HG03439 (cell line): ENCODE measurements around the gene PANX2.
"Not testable (repeated sequence)": the region's sequence is repeated elsewhere in the genome, so short reads cannot be mapped to it uniquely, and the experiment has no call there.

ENCODE experiments used
- ATAC-seq: cut with Tn5 transposase; IDR thresholded peaks from one replicate; pipeline ENCODE4 v1.9.1; 2021; ENCODE audit warnings: mild to moderate bottlenecking, moderate library complexity; ENCODE audit not compliant: unreplicated experiment

PANX2 gene

GRCh38 chr22:50147258-50148165 is 23.0 kb upstream of the PANX2 start:
- not testable (repeated sequence) for ATAC-seq

- no peak for ATAC-seq
Observed at GRCh38 chr22:50148166-50148500, 22.4 kb upstream of the PANX2 start.

DNA sequence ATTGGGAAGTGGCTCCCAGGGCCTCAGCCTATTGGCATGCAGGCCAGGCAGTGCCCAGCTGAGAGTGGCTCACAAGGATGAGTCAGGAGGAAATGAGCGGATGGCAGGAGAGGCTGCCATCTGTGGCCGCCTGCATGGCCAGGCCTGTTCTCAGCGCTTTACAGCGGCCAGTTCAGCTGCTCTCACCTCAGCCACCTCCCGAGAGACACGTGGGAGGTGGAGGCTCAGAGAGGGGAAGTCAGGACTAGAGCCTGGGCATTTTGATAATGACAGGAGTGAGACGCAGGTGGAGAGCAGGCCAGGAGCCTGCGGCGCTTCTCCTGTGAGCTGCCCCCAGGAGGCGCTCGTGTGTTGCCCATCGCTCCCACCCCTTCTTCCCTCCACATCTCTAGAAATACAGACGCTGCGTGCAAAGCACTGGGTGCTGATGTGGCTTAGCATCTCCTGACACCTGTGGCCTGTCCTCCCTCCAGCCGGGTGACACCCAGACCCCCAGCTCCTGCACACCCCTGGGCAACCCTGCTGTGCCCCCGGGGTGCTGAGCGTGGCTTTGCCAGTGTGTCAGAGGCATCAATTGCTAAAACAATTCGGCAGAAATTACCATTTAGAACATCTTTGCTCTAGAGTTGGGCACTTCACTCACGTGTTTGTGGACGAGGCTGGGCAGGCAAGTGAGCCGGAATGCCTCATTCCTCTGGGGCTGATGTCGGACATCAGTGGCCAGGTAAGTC is 21.4 kb upstream of the PANX2 start:
- ATAC-seq, result no peak

- no peak for ATAC-seq
Observed at GRCh38 chr22:50150161-50151129, 20.1 kb upstream of the PANX2 start.

- ATAC-seq, result no peak
Observed at GRCh38 chr22:50151571-50152537, 18.7 kb upstream of the PANX2 start.

DNA sequence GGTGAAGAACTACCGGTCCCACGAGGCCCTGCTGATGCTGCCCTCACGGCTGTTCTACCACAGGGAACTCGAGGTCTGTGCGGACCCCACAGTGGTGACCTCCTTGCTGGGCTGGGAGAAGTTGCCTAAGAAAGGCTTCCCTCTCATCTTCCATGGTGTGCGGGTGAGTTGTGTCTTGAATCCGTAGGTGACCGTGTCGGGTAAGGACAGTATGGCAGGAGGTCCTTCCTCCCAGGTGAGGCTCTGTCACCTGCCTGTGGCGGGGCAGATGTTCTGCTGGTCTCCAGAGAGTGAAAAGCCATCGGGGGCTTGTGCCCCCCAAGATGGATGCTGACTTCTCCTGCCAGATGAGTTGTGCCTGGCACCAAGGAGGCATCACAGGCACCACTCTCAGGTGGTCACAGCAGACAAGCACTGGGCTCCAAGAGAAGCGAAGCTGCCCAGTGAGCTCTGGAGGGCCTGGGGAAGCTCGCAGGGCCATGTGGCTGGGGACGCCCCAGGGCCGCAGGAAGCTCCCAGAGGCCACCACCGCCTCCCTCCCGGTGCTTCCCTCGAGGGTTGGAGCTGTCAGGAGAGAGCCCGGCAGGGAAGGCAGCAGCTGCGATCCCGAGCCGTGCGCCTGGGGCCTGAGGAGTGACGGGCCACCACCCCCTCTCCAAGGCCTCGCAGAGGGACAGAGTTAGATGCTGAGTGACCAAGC is 17.3 kb upstream of the PANX2 start:
- no peak for ATAC-seq

DNA sequence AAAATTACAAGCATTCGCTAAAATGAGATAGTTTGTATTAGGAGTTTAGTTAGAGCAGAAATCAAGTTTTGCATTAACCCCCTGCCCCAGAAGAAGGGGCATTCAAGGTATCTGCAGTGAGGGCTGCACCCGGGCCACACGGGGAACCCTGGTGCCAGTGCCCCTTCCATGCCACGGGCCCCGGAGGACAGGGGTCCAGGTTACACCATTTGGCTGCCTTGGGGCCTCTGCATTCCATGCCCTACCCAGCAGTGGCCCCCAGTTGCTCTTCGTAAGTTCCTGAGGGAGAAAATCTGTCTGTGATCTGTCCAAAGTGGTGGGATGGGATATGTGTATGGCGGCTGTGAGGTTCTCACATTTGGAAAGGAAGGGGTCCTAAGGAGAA is 16.8 kb upstream of the PANX2 start:
- no peak for ATAC-seq

DNA sequence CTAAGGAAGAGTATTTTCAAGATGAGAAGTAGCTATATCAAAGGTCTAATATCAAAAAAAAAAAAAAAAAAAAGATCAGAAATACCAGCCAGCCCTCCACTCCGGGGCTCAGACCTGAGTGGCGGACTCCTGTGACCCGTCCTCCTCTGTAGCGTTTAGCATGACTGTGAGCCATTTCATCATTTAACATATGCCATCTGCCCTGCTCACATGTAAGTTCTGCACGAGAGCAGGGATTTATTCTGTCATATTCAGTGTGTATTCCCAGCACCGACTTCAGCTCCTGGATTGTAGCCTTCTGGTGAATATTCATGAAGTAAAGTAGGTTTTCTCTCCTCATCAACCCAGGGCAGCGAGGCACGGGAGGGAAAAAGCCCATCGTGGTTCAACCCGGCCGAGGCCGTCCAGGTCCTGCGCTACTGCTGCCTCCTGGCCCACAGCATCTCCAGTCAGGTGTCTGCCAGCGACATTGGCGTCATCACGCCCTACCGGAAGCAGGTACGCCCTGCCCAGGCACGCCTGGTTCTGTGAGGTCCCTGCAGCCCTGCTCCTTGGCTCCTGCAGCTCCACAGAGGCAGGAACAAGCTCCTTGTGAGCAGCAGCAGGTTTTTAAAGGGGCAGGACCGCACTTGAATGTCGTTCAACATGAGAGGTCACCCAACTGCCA is 12.7 kb upstream of the PANX2 start:
- no peak for ATAC-seq

GRCh38 chr22:50160947-50161346 is 9.6 kb upstream of the PANX2 start:
- no peak for ATAC-seq

- ATAC-seq, result no peak
Observed at GRCh38 chr22:50161508-50162390, 8.8 kb upstream of the PANX2 start.

GRCh38 chr22:50162391-50162956 is 8.1 kb upstream of the PANX2 start:
- no peak for ATAC-seq

DNA sequence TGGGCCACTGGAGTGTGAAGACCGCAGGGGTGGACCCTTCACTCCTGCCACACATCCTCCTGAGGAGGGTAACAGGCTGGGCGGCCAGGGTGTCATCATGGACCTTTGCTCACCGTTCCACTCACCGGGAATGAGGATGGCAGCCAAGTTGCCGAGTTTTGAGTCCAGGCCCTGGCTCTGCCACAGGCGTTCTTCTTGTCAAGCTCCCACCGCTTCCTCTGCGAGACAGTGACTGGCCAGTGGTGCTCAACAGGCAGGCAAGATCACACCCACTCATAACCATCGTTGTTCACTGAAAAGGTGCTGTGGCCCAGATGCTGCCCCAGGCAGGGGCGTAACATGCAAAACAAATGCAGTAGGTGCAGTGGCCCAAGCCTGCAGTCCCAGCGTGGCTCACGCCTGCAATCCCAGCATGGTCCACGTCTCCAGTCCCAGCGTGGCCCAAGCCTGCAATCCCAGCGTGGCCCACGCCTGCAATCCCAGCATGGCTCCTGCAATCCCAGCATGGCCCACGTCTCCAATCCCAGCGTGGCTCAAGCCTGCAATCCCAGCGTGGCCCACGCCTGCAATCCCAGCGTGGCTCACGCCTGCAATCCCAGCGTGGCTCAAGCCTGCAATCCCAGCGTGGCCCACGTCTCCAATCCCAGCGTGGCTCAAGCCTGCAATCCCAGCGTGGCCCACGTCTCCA is 5.0 kb upstream of the PANX2 start:
- ATAC-seq, result no peak

- ATAC-seq, result no peak
Observed at GRCh38 chr22:50167689-50168489, 2.6 kb upstream of the PANX2 start.

DNA sequence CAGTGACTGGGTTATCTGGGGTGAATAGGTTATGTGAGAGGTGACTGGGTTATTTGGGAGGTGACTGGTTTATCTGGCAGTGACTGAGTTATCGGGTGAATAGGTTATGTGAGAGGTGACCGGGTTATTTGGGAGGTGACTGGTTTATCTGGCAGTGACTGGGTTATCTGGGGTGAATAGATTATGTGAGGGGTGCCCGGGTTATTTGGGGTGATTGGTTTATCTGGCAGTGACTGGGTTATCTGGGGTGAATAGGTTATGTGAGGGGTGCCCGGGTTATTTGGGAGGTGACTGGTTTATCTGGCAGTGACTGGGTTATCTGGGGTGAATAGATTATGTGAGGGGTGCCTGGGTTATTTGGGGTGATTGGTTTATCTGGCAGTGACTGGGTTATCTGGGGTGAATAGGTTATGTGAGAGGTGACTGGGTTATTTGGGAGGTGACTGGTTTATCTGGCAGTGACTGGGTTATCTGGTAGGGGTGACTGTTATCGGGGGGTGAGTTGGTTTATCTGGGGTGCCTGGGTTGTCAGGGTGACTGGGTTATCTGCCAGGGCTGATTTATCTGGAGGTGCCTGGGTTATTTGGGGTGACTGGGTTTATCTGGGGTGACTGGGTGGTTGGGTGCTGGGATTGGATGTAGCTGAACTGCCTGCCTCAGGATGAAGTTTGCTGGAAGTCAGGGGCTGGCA is 1.9 kb upstream of the PANX2 start:
- ATAC-seq, result not testable (repeated sequence)

- ATAC-seq, result no peak
Observed at GRCh38 chr22:50169181-50169759, 1.3 kb upstream of the PANX2 start.
